Stimulated activated CD4-positive, alpha-beta T cell treated with anti-CD3 and anti-CD28 coated beads, Interleukin-1b, Interleukin-23, amount 100 ng/mL, for 48 hours (primary cell): ENCODE data around the gene MRE11.
"Not testable (repeated sequence)": the region's sequence is repeated elsewhere in the genome, so short reads cannot be mapped to it uniquely, and the experiment has no call there.

ENCODE experiments used
- DNase-seq: peaks from one replicate; pipeline ENCODE4 v3.0.0-alpha.2; 2020

Gene MRE11

GRCh38 chr11:94418123-94418765, 75.4 kb downstream of the MRE11 start:
- no peak for DNase-seq

GRCh38 chr11:94417386-94417987, 76.2 kb downstream of the MRE11 start:
- no peak for DNase-seq

- DNase-seq: no peak
These were observed 88.4 kb downstream of the MRE11 start for GRCh38 chr11:94405062-94405833.

- DNase-seq: no peak
These were observed 91.3 kb downstream of the MRE11 start for GRCh38 chr11:94402355-94402754.

DNA sequence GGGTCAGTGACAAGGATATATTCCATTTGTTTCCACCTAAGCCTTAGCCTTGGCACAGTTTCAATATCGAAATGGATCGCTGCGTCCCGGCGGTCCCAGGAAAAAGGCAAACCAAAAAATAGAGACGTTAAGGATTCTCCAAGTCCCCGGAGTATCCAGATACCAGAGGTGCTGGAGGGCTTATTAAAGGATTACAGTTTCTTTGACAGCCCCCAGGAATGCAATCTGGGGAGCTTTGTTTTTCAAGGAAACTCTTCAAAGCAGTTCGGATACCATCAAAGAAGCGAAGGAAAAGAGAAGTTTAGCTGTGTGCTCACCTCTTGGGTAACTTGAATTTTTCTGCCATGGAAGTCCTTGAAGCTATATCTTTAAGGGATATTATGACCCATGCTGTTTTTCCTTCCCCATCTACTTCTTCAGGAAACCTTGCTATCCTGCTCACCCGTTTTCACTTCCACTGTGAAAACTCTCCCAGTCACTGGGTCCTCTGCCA, 91.8 kb downstream of the MRE11 start:
- no peak for DNase-seq

GRCh38 chr11:94400839-94401772, 92.5 kb downstream of the MRE11 start, which contains the start of gene GPR83:
TSS of gene GPR83 (minus strand) at chr11:94401419. CDS start at chr11:94401247, 172 bp downstream.
- DNase-seq: no peak

DNA sequence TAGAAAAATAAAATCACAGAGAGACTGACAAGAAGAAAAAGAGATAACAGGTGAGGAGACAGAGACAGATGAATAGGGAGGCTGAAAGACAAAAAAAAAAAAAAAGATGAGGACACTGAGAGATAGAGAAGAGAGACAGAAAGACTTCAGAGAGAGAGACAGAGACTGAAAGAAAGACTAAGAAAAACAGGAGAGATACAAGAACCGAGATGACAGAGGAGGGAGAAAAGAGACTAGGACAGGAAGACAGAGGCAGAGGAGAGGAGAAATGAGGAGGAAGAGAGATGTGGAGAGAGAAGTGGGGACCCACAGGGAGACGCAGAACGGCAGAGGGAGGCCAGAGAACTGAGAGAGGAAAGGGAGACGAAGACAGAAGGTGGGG, 93.2 kb downstream of the MRE11 start:
- DNase-seq: no peak

GRCh38 chr11:94400050-94400449, 93.6 kb downstream of the MRE11 start:
- no peak for DNase-seq

DNA sequence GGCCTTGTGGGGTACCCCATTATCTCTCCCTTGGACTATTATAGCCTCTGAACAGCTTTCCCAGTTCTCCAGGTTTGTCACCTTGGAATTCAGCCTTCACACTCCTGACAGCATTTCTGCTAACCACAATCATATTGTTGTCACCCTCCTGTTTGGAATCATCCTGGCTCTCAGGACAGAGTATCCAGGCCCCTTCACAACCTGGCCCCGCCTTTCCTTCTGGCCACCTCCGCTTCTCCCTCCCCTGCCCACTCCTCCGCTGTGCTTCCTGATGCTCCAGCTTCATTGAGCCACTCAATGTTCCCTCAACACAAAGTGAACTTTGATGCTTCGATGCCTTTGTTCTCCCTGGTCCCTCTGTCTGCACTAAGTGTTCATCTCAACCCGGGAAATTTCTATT, 95.5 kb downstream of the MRE11 start:
- DNase-seq: no peak

GRCh38 chr11:94396282-94396681, 97.4 kb downstream of the MRE11 start:
- no peak for DNase-seq

- DNase-seq: not testable (repeated sequence)
These were observed 101.7 kb downstream of the MRE11 start for GRCh38 chr11:94391937-94392336.

DNA sequence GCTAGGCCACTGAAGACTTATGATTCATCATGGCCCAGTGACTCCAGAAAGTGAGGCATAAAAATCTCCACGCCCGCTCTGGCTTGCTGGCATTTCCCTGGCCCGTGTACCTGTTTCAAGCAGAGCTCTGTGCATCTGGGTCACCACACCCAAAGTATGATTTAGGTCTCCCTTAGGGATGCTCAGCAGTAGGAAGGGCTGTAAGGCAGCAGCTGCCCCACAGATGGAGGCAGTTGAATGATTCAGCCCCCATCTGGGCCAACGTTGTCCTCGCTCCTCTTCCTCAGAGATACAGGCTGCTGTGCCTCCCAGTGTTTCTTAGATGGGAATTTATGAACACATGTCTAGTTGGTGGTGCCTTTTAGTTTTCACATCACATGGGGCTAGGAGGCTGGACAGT, 114.0 kb downstream of the MRE11 start:
- no peak for DNase-seq

DNA sequence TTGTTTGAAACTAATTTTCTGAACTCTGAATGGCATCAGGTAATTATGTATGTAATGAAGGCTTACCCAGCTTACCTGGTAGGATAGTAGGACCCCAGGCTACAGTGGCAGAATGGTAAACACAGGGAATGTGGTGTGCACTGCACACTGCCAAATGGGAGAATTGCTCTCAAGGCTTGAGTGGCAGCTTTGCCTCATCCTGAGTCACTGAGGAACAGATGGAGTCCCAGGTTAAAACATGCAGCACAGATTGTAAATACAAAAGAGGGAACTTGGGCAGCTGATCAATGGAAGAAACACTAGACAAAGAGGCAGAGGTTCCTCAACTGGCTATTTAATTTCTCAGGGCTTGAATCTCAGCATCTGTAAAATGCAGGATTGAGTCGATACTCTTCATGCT, 116.8 kb downstream of the MRE11 start:
- no peak for DNase-seq

DNA sequence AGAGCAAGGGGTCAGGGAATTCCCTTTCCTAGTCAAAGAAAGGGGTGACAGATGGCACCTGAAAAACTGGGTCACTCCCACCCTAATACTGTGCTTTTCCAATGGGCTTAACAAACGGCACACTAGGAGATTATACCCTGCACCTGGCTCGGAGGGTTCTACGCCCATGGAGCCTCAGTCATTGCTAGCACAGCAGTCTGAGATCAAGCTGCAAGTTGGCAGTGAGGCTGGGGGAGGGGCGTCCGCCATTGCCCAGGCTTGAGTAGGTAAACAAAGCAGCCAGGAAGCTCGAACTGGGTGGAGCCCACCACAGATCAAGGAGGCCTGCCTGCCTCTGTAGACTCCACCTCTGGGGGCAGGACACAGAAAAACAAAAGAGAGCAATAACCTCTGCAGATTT, 123.1 kb downstream of the MRE11 start:
- DNase-seq: not testable (repeated sequence)
